Type B pancreatic cell (in vitro differentiated cells): ENCODE data around the gene NDUFA13. TPM values are rescaled to one million over a fixed set of nuclear protein-coding genes. Genes with fewer than 3 reads are reported as not detected.

Source experiments
- DNase-seq: peaks from one replicate; pipeline ENCODE4 v3.0.0; 2021; ENCODE audit warnings: mixed read lengths; ENCODE audit not compliant: unreplicated experiment; ENCODE audit errors: extremely low spot score
- H3K27ac Mint-ChIP-seq: 2 replicates; pipeline ENCODE4 v1.8.0; 2021; ENCODE audit warnings: mild to moderate bottlenecking, mixed read lengths
- H3K27me3 Mint-ChIP-seq: 2 replicates; pipeline ENCODE4 v1.8.0; 2021; ENCODE audit warnings: mixed read lengths
- H3K36me3 Mint-ChIP-seq: 2 replicates; pipeline ENCODE4 v1.8.0; 2021; ENCODE audit warnings: mixed read lengths
- H3K4me1 Mint-ChIP-seq: one replicate; pipeline ENCODE4 v1.8.0; 2021; ENCODE audit warnings: mixed read lengths; ENCODE audit not compliant: unreplicated experiment
- H3K4me3 Mint-ChIP-seq: 2 replicates; pipeline ENCODE4 v1.8.0; 2021; ENCODE audit warnings: mild to moderate bottlenecking, mixed read lengths
- H3K9me3 Mint-ChIP-seq: 2 replicates; pipeline ENCODE4 v1.8.0; 2021; ENCODE audit warnings: mixed read lengths
- total RNA-seq: library from RNA; stranded (reverse); gene quantifications from 2 replicates; pipeline ENCODE4 v1.2.1, GENCODE V29; 2021; ENCODE audit warnings: low replicate concordance
- TF ChIP-seq, protein P1 (sequence below): fragments of 200-600 bp; sonication (generic); conservative IDR thresholded peaks from 2 replicates; pipeline ENCODE4 v1.5.0; 2021; ENCODE audit warnings: antibody characterized with exemption, mild to moderate bottlenecking

NDUFA13 gene
- total RNA-seq, 1 donor from 2014 or later = 396 TPM

DNA sequence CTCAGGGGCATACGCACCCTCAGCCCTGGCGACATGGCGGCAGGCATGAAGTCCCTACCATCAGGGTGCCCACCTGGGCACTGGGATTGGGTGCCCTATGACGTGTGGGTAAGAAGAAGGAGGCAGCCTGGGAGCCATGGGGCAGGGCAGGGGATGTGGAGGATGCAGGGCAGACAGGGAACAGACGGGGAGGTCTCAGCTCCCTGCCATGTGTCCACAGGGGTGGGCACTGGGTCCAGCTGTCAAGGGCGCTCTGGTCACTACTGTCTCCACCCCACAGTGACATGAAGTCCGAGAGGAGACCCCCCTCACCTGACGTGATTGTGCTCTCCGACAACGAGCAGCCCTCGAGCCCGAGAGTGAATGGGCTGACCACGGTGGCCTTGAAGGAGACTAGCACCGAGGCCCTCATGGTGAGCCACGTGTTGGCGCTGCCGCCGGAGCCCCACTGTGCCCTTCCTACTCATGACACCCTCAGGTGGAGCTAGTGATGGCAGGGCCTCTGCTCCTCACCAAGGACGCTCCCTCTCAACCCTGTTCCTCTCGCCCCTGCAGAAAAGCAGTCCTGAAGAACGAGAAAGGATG lies 23.9 kb upstream of the NDUFA13 start:
- TF ChIP-seq, protein P1, sequence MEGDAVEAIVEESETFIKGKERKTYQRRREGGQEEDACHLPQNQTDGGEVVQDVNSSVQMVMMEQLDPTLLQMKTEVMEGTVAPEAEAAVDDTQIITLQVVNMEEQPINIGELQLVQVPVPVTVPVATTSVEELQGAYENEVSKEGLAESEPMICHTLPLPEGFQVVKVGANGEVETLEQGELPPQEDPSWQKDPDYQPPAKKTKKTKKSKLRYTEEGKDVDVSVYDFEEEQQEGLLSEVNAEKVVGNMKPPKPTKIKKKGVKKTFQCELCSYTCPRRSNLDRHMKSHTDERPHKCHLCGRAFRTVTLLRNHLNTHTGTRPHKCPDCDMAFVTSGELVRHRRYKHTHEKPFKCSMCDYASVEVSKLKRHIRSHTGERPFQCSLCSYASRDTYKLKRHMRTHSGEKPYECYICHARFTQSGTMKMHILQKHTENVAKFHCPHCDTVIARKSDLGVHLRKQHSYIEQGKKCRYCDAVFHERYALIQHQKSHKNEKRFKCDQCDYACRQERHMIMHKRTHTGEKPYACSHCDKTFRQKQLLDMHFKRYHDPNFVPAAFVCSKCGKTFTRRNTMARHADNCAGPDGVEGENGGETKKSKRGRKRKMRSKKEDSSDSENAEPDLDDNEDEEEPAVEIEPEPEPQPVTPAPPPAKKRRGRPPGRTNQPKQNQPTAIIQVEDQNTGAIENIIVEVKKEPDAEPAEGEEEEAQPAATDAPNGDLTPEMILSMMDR = no peak
- Mint-ChIP-seq H3K27me3 (no peaks in the 10 kb centered on the region), H3K9me3 (no peaks in the 10 kb centered on the region), H3K4me3 (no peak overlapping the region), H3K4me1 (peaks cover 33% of the 10 kb centered on the region), H3K27ac (no peak overlapping the region), H3K36me3 (no peaks in the 10 kb centered on the region)
- DNase-seq = no peak

DNA sequence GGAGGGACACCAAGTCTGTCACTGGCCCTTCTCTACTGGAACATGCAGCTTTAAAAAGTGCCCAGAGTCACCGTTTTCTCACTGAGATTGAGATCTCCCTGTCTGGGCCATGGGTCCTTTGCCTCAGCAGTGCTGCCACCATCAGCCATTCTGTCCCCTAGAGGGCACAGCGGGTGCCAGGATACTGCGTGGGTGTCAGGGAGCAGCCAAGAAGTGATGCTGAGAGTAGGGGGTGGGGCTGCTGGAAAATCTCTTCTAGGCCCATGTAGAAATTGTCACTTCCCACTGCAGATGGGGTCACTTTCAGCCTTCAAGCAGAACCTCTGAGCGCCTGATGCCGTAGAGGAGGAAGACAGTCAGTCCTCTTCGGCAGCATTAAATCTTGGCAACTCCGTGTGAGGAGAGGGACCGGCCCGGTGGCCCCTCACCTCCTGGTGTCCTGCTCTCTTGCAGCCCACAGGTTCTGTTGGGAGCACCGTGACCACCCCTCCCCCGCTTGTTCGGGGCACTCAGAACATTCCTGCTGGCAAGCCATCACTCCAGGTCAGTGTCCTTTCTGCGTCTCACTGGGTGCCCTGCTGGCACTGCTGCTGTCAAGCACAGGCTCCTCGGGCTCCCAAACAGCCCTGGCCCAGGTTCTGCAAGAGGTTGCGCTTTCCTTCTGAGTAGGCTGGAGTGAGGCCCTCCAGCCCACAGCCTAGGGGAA lies 22.0 kb upstream of the NDUFA13 start:
- H3K4me1 Mint-ChIP-seq = peaks cover 17% of the 10 kb centered on the region
- H3K4me3 Mint-ChIP-seq = no peak overlapping the region
- no peak for DNase-seq
- no peaks in the 10 kb centered on the region for H3K36me3 Mint-ChIP-seq
- H3K27me3 Mint-ChIP-seq = no peaks in the 10 kb centered on the region
- TF ChIP-seq, protein P1 = no peak
- no peak overlapping the region for H3K27ac Mint-ChIP-seq
- H3K9me3 Mint-ChIP-seq = no peaks in the 10 kb centered on the region

DNA sequence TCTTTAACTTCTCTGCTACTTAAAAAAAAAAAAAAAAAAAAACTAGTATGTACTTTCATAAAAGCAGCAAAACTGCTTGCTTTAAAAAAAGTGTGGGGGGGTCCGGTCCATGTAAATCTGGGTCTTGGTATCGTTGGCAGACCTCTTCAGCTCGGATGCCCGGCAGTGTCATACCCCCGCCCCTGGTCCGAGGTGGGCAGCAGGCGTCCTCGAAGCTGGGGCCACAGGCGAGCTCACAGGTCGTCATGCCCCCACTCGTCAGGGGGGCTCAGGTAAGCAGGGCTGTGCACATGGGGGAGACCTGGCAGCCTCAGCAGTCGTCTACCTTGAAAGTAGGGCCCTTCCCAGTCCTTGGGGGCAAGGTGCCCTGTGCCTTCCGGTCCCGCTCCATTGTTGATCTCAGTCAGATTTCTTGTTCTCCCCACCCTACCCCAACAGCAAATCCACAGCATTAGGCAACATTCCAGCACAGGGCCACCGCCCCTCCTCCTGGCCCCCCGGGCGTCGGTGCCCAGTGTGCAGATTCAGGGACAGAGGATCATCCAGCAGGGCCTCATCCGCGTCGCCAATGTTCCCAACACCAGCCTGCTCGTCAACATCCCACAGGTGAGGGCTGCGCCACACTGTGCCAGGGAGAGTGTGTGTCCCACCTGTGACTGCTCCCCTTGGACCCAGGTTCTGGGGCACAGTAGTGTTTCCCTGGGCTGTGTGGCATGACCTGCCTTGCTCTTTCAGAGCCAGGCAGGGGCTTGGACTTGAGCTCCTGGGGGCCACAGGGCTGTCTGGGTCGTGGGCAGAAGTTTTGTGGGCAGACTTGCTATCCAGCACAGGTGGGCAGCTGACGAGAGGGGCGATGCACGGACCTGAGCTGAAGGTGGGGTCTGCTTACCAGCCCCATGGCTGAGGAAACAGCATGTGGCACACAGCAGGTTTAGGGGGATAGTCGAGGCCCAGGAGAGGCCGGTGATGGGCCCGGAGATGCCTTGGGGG lies 20.1 kb upstream of the NDUFA13 start:
- Mint-ChIP-seq H3K4me1 (no peaks in the 10 kb centered on the region), H3K9me3 (no peaks in the 10 kb centered on the region), H3K27ac (no peak overlapping the region), H3K36me3 (no peaks in the 10 kb centered on the region), H3K27me3 (no peaks in the 10 kb centered on the region), H3K4me3 (no peak overlapping the region)
- TF ChIP-seq, protein P1 = no peak
- DNase-seq = no peak

DNA sequence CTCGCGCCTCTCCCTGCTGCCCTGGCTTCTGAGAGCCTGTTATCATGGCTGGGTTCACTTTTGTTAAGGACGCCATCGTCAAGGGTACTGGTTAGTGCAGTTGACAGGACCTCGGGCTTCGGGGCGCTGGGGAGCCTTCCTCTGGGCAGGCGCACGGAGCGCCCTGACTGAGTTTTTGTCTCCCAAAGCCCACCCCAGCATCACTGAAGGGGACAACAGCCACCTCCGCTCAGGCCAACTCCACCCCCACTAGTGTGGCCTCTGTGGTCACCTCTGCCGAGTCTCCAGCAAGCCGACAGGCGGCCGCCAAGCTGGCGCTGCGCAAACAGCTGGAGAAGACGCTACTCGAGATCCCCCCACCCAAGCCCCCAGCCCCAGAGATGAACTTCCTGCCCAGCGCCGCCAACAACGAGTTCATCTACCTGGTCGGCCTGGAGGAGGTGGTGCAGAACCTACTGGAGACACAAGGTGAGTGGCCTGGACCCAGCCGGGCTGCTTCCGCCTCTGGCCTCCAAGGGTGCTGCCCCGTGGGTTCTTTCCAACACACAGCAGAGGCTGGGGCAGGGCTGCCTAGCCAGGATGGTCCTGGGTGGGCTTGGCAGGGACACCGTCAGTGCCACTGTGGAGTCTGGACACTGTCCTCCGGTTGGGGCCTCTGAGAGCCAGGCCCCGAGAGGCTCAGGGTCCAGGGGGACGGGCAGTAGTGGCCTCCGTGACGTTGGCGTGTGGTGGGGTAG lies 17.6 kb upstream of the NDUFA13 start:
- no peak overlapping the region for H3K27ac Mint-ChIP-seq
- TF ChIP-seq, protein P1 = no peak
- H3K27me3 Mint-ChIP-seq = no peaks in the 10 kb centered on the region
- H3K9me3 Mint-ChIP-seq = no peaks in the 10 kb centered on the region
- DNase-seq = no peak
- H3K36me3 Mint-ChIP-seq = no peaks in the 10 kb centered on the region
- H3K4me3 Mint-ChIP-seq = no peak overlapping the region
- H3K4me1 Mint-ChIP-seq = no peaks in the 10 kb centered on the region
